BLaER1 (cell line): ENCODE results near the gene TMEM61.

Experiments used
- H3K27ac ChIP-seq: shearing (Covaris generic); formaldehyde crosslinking; 2 replicates; pipeline ENCODE4 v1.8.1; 2022
- H3K27me3 ChIP-seq: shearing (Covaris generic); formaldehyde crosslinking; 2 replicates; pipeline ENCODE4 v1.8.1; 2022
- H3K36me3 ChIP-seq: shearing (Covaris generic); formaldehyde crosslinking; 2 replicates; pipeline ENCODE4 v1.8.1; 2022
- H3K4me1 ChIP-seq: shearing (Covaris generic); formaldehyde crosslinking; 2 replicates; pipeline ENCODE4 v1.8.1; 2022
- H3K4me2 ChIP-seq: shearing (Covaris generic); formaldehyde crosslinking; 2 replicates; pipeline ENCODE4 v1.8.1; 2022
- H3K4me3 ChIP-seq: shearing (Covaris generic); formaldehyde crosslinking; 2 replicates; pipeline ENCODE4 v1.8.1; 2022
- H3K9ac ChIP-seq: shearing (Covaris generic); formaldehyde crosslinking; 2 replicates; pipeline ENCODE4 v1.8.1; 2022
- H3K9me3 ChIP-seq: shearing (Covaris generic); formaldehyde crosslinking; 2 replicates; pipeline ENCODE4 v1.8.1; 2022
- H4K20me1 ChIP-seq: shearing (Covaris generic); formaldehyde crosslinking; 2 replicates; pipeline ENCODE4 v1.8.1; 2022
- Cebpa-rat ChIP-seq: shearing (Covaris generic); IDR thresholded peaks from 2 replicates; pipeline ENCODE4 v1.8.1; 2022

TMEM61 gene

GRCh38 chr1:54973205-54973921 lies 7.1 kb upstream of the TMEM61 start:
- Histone ChIP-seq H3K4me2 (no peak overlapping the region), H3K9me3 (no peaks in the 10 kb centered on the region), H3K9ac (no peak overlapping the region), H3K4me3 (no peak overlapping the region), H3K36me3 (no peaks in the 10 kb centered on the region), H3K27ac (no peak overlapping the region), H3K27me3 (no peaks in the 10 kb centered on the region), H3K4me1 (no peaks in the 10 kb centered on the region), H4K20me1 (no peaks in the 10 kb centered on the region)
- no peak for TF ChIP-seq Cebpa-rat

GRCh38 chr1:54975356-54976108 lies 4.9 kb upstream of the TMEM61 start:
- Histone ChIP-seq H3K4me2 (no peak overlapping the region), H3K27me3 (peaks cover 8% of the 10 kb centered on the region), H3K4me1 (no peaks in the 10 kb centered on the region), H3K27ac (no peak overlapping the region), H4K20me1 (no peaks in the 10 kb centered on the region), H3K9me3 (no peaks in the 10 kb centered on the region), H3K9ac (no peak overlapping the region), H3K36me3 (no peaks in the 10 kb centered on the region), H3K4me3 (no peak overlapping the region)
- no peak for TF ChIP-seq Cebpa-rat

GRCh38 chr1:54976747-54977146 lies 3.7 kb upstream of the TMEM61 start:
- H3K36me3 ChIP-seq = no peaks in the 10 kb centered on the region

GRCh38 chr1:54977533-54978297 lies 2.7 kb upstream of the TMEM61 start:
- no peak for TF ChIP-seq Cebpa-rat
- no peaks in the 10 kb centered on the region for H4K20me1 ChIP-seq
- no peaks in the 10 kb centered on the region for H3K9me3 ChIP-seq
- no peak overlapping the region for H3K27ac ChIP-seq
- no peaks in the 10 kb centered on the region for H3K4me1 ChIP-seq
- no peak overlapping the region for H3K4me3 ChIP-seq
- no peak overlapping the region for H3K9ac ChIP-seq
- no peak overlapping the region for H3K4me2 ChIP-seq
- no peaks in the 10 kb centered on the region for H3K36me3 ChIP-seq
- peaks cover 20% of the 10 kb centered on the region for H3K27me3 ChIP-seq

More at GRCh38 chr1:54976747-54977146, 3.7 kb upstream of the TMEM61 start:
- H3K9ac ChIP-seq = no peak overlapping the region
- no peak for TF ChIP-seq Cebpa-rat
- no peaks in the 10 kb centered on the region for H3K4me1 ChIP-seq
- H3K4me2 ChIP-seq = no peak overlapping the region
- peaks cover 20% of the 10 kb centered on the region for H3K27me3 ChIP-seq
- no peak overlapping the region for H3K27ac ChIP-seq
- no peaks in the 10 kb centered on the region for H4K20me1 ChIP-seq
- no peak overlapping the region for H3K4me3 ChIP-seq
- H3K9me3 ChIP-seq = no peaks in the 10 kb centered on the region

- TF ChIP-seq Cebpa-rat = no peak
Measured at GRCh38 chr1:54978528-54979326, 1.7 kb upstream of the TMEM61 start.

GRCh38 chr1:54979327-54979891 lies 1.0 kb upstream of the TMEM61 start:
- Histone ChIP-seq H3K4me3 (no peak overlapping the region), H3K9ac (no peak overlapping the region), H3K9me3 (no peaks in the 10 kb centered on the region), H4K20me1 (no peaks in the 10 kb centered on the region), H3K27ac (no peak overlapping the region), H3K4me1 (no peaks in the 10 kb centered on the region), H3K36me3 (no peaks in the 10 kb centered on the region), H3K4me2 (no peak overlapping the region), H3K27me3 (peaks cover 20% of the 10 kb centered on the region)
- no peak for TF ChIP-seq Cebpa-rat

More at GRCh38 chr1:54978528-54979326, 1.7 kb upstream of the TMEM61 start:
- Histone ChIP-seq H3K27me3 (peaks cover 20% of the 10 kb centered on the region), H3K4me1 (no peaks in the 10 kb centered on the region), H3K27ac (no peak overlapping the region), H3K4me2 (no peak overlapping the region), H3K4me3 (no peak overlapping the region), H3K9ac (no peak overlapping the region), H3K9me3 (no peaks in the 10 kb centered on the region), H4K20me1 (no peaks in the 10 kb centered on the region), H3K36me3 (no peaks in the 10 kb centered on the region)

- Histone ChIP-seq H3K4me1 (no peaks in the 10 kb centered on the region), H3K9me3 (no peaks in the 10 kb centered on the region), H3K4me2 (no peak overlapping the region), H3K27me3 (peaks cover 20% of the 10 kb centered on the region), H3K36me3 (no peaks in the 10 kb centered on the region), H3K9ac (no peak overlapping the region), H4K20me1 (no peaks in the 10 kb centered on the region), H3K4me3 (no peak overlapping the region), H3K27ac (no peak overlapping the region)
- TF ChIP-seq Cebpa-rat = no peak
Measured at GRCh38 chr1:54980046-54980527, 341 bp upstream of the TMEM61 start.

- no peak overlapping the region for H3K4me2 ChIP-seq
- no peak for TF ChIP-seq Cebpa-rat
- H3K36me3 ChIP-seq = no peaks in the 10 kb centered on the region
- no peaks in the 10 kb centered on the region for H3K9me3 ChIP-seq
- no peak overlapping the region for H3K9ac ChIP-seq
- no peak overlapping the region for H3K4me3 ChIP-seq
- peaks cover 20% of the 10 kb centered on the region for H3K27me3 ChIP-seq
- no peaks in the 10 kb centered on the region for H3K4me1 ChIP-seq
- no peaks in the 10 kb centered on the region for H4K20me1 ChIP-seq
- no peak overlapping the region for H3K27ac ChIP-seq
Measured at GRCh38 chr1:54981466-54981865, 1.0 kb downstream of the TMEM61 start.

- Histone ChIP-seq H3K9me3 (no peaks in the 10 kb centered on the region), H3K4me3 (no peak overlapping the region), H3K4me2 (no peak overlapping the region), H3K4me1 (no peaks in the 10 kb centered on the region), H3K27me3 (peaks cover 20% of the 10 kb centered on the region), H3K9ac (no peak overlapping the region), H3K27ac (no peak overlapping the region), H4K20me1 (no peaks in the 10 kb centered on the region), H3K36me3 (no peaks in the 10 kb centered on the region)
- TF ChIP-seq Cebpa-rat = no peak
Measured at GRCh38 chr1:54982739-54983138, 2.3 kb downstream of the TMEM61 start.
